K562 (cell line): Measurements from ENCODE around the gene NPAS1. TPM values are rescaled to one million over a fixed set of nuclear protein-coding genes. Genes with fewer than 3 reads are reported as not detected.

ENCODE experiments used
- ADNP ChIP-seq: fragments of 200-800 bp; sonication (Bioruptor generic); IDR thresholded peaks from 2 replicates; pipeline ENCODE4 v1.6.1; 2016; ENCODE audit warnings: missing genetic modification characterization, missing compliant biosample characterization
- BMI1 ChIP-seq: fragments of 150-350 bp; IDR thresholded peaks from 2 replicates; pipeline ENCODE4 v1.6.1; 2014; ENCODE audit warnings: low read length
- KDM5B ChIP-seq: fragments of 200-600 bp; sonication (generic); IDR thresholded peaks from 2 replicates; pipeline ENCODE4 v1.6.1; 2012; ENCODE audit warnings: low read depth, mild to moderate bottlenecking, moderate library complexity, low read length, control low read depth, inconsistent platforms; ENCODE audit not compliant: insufficient replicate concordance
- KLF13 ChIP-seq: fragments of 450-650 bp; IDR thresholded peaks from 2 replicates; pipeline ENCODE4 v1.6.1; 2016; ENCODE audit warnings: missing genetic modification characterization, low read depth, mild to moderate bottlenecking, missing compliant biosample characterization, moderate library complexity, borderline replicate concordance
- NCOR1 ChIP-seq: fragments of 450-650 bp; IDR thresholded peaks from 2 replicates; pipeline ENCODE4 v1.6.1; 2016; ENCODE audit warnings: mild to moderate bottlenecking, moderate library complexity
- RBBP5 ChIP-seq: fragments of 200-600 bp; sonication (generic); IDR thresholded peaks from 2 replicates; pipeline ENCODE4 v1.6.1; 2012; ENCODE audit warnings: borderline replicate concordance, mild to moderate bottlenecking, low read length, control low read depth, inconsistent platforms; ENCODE audit not compliant: insufficient read depth, poor library complexity, severe bottlenecking
- ZNF263 ChIP-seq: sonication (generic); formaldehyde crosslinking; IDR thresholded peaks from 2 replicates; pipeline ENCODE4 v1.8.0; 2022; ENCODE audit warnings: mild to moderate bottlenecking, missing genetic modification reagents, borderline replicate concordance
- ZNF311 ChIP-seq: fragments of 250-450 bp; sonication (Bioruptor Pico); IDR thresholded peaks from 2 replicates; pipeline ENCODE4 v1.4.0; 2020; ENCODE audit warnings: mild to moderate bottlenecking, moderate library complexity
- polyA plus RNA-seq, 8 experiments: library from polyadenylated mRNA; depleted of rRNA in 4 of 8; stranded (reverse) in 5 of 8; unstranded in 3 of 8; fragments of >200 nt; fragmentation: Nextera tagmentation in 2 of 8; fragmentation: Illumina TruSeq in 1 of 8; extraction: Ambion mirVana in 2 of 8; extraction: Trizol in 1 of 8; gene quantifications; 2 replicates each; pipeline versions ENCODE4 v1.2.1 to v1.2.3, GENCODE V29; 2011 to 2014; ENCODE audit warnings: inconsistent platforms in 1 of 8, missing spikeins in 1 of 8
- total RNA-seq, 7 experiments: library from RNA; depleted of rRNA in 6 of 7; stranded (reverse); fragments of >200 nt in 6 of 7; fragmentation: Illumina TruSeq in 2 of 7; extraction: Trizol in 2 of 7; gene quantifications; 2 replicates each; pipeline versions ENCODE4 v1.2.1 to v1.2.3, GENCODE V29; 2011 to 2021; ENCODE audit warnings: low replicate concordance in 1 of 7
- TF ChIP-seq, protein P1 (sequence below): fragments of 250-450 bp; sonication (Bioruptor Pico); IDR thresholded peaks from 2 replicates; pipeline ENCODE4 v1.4.0; 2020; ENCODE audit warnings: mild to moderate bottlenecking, moderate library complexity
- TF ChIP-seq, protein P2 (sequence below): fragments of 250-450 bp; sonication (Bioruptor Pico); IDR thresholded peaks from 2 replicates; pipeline ENCODE4 v1.8.0; 2022; ENCODE audit warnings: inconsistent platforms
- TF ChIP-seq, protein P3 (sequence below): fragments of 250-450 bp; sonication (Bioruptor Pico); IDR thresholded peaks from 2 replicates; pipeline ENCODE4 v1.5.0; 2020; ENCODE audit warnings: mild to moderate bottlenecking, borderline replicate concordance

Gene NPAS1
- total and polyA plus RNA-seq, 9 of the 15 experiments (the other 6 are each of a cell fraction or from before 2014, with no cell fraction given) = 0.58 to 5.3 (median 2.0) TPM; not detected in 2

DNA sequence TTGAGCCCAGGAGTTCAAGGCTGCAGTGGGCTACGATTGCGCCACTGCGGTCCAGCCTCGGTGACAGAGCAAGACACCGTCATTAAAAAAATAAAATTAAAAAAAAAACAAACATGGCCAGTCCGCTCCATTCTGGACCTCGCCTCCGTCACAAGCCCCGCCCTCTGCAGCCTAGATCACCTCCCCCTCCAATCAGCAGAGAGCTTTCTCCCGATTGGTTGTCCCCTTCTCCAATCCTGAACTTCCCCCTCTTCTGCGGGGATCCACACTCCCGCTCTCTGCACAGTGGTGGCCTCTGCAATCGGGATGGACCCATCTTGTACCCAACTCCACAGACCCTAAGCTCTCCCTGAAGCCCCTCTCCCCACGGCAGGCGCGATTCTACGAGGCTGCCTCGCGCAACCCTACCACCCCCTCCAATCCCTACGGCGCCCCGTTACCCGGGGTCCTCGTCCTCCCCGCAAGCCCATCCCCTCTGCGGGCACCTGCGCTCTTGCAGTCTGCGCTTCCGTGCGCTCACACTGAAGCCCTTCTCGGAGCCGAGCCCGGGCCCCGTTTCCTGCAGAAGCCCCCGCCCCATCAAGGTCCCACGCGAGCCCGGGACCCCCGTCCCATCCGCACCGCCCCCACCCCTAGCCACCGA, 28.2 kb downstream of the NPAS1 start (continued):
- TF ChIP-seq ZNF263 (no peak), BMI1 (no peak), ZNF311 (CRISPR knock-in tag) (no peak), KDM5B (peak; percentile 44), KLF13 (tag) (no peak), RBBP5 (no peak), NCOR1 (no peak), ADNP (tag) (no peak)
- TF ChIP-seq, protein P1, sequence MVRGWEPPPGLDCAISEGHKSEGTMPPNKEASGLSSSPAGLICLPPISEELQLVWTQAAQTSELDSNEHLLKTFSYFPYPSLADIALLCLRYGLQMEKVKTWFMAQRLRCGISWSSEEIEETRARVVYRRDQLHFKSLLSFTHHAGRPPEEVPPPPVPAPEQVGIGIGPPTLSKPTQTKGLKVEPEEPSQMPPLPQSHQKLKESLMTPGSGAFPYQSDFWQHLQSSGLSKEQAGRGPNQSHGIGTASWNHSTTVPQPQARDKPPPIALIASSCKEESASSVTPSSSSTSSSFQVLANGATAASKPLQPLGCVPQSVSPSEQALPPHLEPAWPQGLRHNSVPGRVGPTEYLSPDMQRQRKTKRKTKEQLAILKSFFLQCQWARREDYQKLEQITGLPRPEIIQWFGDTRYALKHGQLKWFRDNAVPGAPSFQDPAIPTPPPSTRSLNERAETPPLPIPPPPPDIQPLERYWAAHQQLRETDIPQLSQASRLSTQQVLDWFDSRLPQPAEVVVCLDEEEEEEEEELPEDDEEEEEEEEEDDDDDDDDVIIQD = no peak
- TF ChIP-seq, protein P2, sequence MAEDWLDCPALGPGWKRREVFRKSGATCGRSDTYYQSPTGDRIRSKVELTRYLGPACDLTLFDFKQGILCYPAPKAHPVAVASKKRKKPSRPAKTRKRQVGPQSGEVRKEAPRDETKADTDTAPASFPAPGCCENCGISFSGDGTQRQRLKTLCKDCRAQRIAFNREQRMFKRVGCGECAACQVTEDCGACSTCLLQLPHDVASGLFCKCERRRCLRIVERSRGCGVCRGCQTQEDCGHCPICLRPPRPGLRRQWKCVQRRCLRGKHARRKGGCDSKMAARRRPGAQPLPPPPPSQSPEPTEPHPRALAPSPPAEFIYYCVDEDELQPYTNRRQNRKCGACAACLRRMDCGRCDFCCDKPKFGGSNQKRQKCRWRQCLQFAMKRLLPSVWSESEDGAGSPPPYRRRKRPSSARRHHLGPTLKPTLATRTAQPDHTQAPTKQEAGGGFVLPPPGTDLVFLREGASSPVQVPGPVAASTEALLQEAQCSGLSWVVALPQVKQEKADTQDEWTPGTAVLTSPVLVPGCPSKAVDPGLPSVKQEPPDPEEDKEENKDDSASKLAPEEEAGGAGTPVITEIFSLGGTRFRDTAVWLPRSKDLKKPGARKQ (CRISPR knock-in tag) = no peak
- TF ChIP-seq, protein P3, sequence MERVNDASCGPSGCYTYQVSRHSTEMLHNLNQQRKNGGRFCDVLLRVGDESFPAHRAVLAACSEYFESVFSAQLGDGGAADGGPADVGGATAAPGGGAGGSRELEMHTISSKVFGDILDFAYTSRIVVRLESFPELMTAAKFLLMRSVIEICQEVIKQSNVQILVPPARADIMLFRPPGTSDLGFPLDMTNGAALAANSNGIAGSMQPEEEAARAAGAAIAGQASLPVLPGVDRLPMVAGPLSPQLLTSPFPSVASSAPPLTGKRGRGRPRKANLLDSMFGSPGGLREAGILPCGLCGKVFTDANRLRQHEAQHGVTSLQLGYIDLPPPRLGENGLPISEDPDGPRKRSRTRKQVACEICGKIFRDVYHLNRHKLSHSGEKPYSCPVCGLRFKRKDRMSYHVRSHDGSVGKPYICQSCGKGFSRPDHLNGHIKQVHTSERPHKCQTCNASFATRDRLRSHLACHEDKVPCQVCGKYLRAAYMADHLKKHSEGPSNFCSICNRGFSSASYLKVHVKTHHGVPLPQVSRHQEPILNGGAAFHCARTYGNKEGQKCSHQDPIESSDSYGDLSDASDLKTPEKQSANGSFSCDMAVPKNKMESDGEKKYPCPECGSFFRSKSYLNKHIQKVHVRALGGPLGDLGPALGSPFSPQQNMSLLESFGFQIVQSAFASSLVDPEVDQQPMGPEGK = no peak
